Chondrocyte (in vitro differentiated cells): ENCODE measurements around the gene DENND2C. TPM values are rescaled to one million over a fixed set of nuclear protein-coding genes. Genes with fewer than 3 reads are reported as not detected.

Experiments used
- DNase-seq: peaks from one replicate; pipeline ENCODE4 v3.0.0; 2021; ENCODE audit warnings: mixed read lengths, low spot score
- H3K27ac Mint-ChIP-seq: one replicate; pipeline ENCODE4 v1.8.0; 2021; ENCODE audit warnings: mild to moderate bottlenecking, moderate library complexity, mixed read lengths; ENCODE audit not compliant: unreplicated experiment
- H3K27me3 Mint-ChIP-seq: 2 replicates; pipeline ENCODE4 v1.8.0; 2021; ENCODE audit warnings: low read depth, mixed read lengths
- H3K36me3 Mint-ChIP-seq: 2 replicates; pipeline ENCODE4 v1.8.0; 2021; ENCODE audit warnings: low read depth, mixed read lengths
- H3K4me1 Mint-ChIP-seq: 2 replicates; pipeline ENCODE4 v1.8.0; 2021; ENCODE audit warnings: low read depth, mild to moderate bottlenecking, mixed read lengths
- H3K4me3 Mint-ChIP-seq: one replicate; pipeline ENCODE4 v1.8.0; 2021; ENCODE audit warnings: mild to moderate bottlenecking, moderate library complexity, mixed read lengths; ENCODE audit not compliant: unreplicated experiment
- H3K9me3 Mint-ChIP-seq: 2 replicates; pipeline ENCODE4 v1.8.0; 2021; ENCODE audit warnings: low read depth, mixed read lengths
- CTCF ChIP-seq: fragments of 200-600 bp; sonication (generic); IDR thresholded peaks from 2 replicates; pipeline ENCODE4 v1.5.0; 2021; ENCODE audit warnings: antibody characterized with exemption, mild to moderate bottlenecking, moderate library complexity
- total RNA-seq: library from RNA; stranded (reverse); gene quantifications from 3 replicates; pipeline ENCODE4 v1.2.1, GENCODE V29; 2021

The DENND2C gene
- total RNA-seq, 1 donor from 2014 or later = 3.3 TPM

GRCh38 chr1:114715952-114716303, 46.1 kb upstream of the DENND2C start:
- Mint-ChIP-seq H3K4me3 (peak overlapping the region; percentile 94), H3K9me3 (no peaks in the 10 kb centered on the region), H3K27me3 (no peaks in the 10 kb centered on the region), H3K36me3 (peaks cover 24% of the 10 kb centered on the region), H3K27ac (peak overlapping the region; percentile 99), H3K4me1 (peaks cover 27% of the 10 kb centered on the region)
- DNase-seq = no peak
- no peak for TF ChIP-seq CTCF

GRCh38 chr1:114712977-114713376, 43.1 kb upstream of the DENND2C start:
- DNase-seq = no peak
- H3K27me3 Mint-ChIP-seq = no peaks in the 10 kb centered on the region
- H3K4me3 Mint-ChIP-seq = no peak overlapping the region
- H3K4me1 Mint-ChIP-seq = peaks cover 27% of the 10 kb centered on the region
- peaks cover 18% of the 10 kb centered on the region for H3K36me3 Mint-ChIP-seq
- H3K9me3 Mint-ChIP-seq = no peaks in the 10 kb centered on the region
- no peak overlapping the region for H3K27ac Mint-ChIP-seq
- TF ChIP-seq CTCF = no peak

GRCh38 chr1:114710360-114710759, 40.5 kb upstream of the DENND2C start:
- Mint-ChIP-seq H3K36me3 (peaks cover 30% of the 10 kb centered on the region), H3K9me3 (no peaks in the 10 kb centered on the region), H3K4me3 (no peak overlapping the region), H3K27ac (no peak overlapping the region), H3K4me1 (peaks cover 13% of the 10 kb centered on the region), H3K27me3 (no peaks in the 10 kb centered on the region)
- DNase-seq = no peak
- no peak for TF ChIP-seq CTCF

GRCh38 chr1:114707604-114708003, 37.8 kb upstream of the DENND2C start:
- peaks cover 29% of the 10 kb centered on the region for H3K36me3 Mint-ChIP-seq
- H3K9me3 Mint-ChIP-seq = no peaks in the 10 kb centered on the region

GRCh38 chr1:114703242-114703641, 33.4 kb upstream of the DENND2C start:
- DNase-seq = no peak
- Mint-ChIP-seq H3K4me1 (peaks cover 11% of the 10 kb centered on the region), H3K27ac (no peak overlapping the region), H3K9me3 (no peaks in the 10 kb centered on the region), H3K27me3 (no peaks in the 10 kb centered on the region), H3K4me3 (no peak overlapping the region), H3K36me3 (peaks cover 16% of the 10 kb centered on the region)
- TF ChIP-seq CTCF = no peak

More at GRCh38 chr1:114707604-114708003, 37.8 kb upstream of the DENND2C start:
- H3K4me3 Mint-ChIP-seq = no peak overlapping the region
- no peaks in the 10 kb centered on the region for H3K27me3 Mint-ChIP-seq
- no peak for DNase-seq
- H3K27ac Mint-ChIP-seq = no peak overlapping the region
- TF ChIP-seq CTCF = no peak
- H3K4me1 Mint-ChIP-seq = no peaks in the 10 kb centered on the region
